ENCODE measurements around the gene FIGN.

Gene FIGN

DNA sequence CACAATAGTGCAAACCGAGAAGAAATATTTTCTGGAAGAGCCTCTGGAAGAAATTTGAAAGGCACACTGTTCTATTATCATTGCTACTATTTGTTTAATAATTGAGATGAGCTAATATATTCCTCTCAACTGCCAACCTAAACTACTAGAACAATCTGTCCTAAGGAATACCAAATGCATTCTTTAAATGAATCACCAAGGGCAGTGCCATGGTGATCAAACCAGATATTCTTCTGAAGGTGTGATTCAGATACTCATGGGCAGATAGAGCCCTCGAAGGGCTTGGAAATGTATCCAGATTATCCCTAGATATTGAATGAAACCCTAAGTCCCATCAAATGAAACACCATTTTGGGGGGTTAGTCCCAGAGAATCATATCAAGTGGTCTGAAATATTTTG is 76.6 kb downstream of the FIGN start:
- DNase-seq = no peak

DNA sequence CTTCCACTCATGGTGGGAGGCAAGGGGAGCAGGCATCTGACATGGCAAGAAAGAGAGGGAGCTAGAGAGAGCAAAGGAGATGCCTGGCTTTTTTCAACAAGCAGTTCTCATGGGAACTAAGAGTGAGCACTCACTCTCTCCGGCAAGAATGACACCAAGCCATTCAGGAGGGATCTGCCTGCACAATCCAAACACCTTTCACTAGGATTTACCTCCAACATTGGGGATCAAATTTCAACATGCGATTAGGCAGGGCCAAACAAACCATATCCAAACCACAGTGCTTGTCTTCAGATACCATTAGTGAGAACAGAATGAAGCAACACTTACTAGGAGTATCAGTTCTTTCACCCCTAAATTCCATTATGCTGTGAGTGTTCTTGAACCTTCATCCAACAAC is 77.3 kb downstream of the FIGN start:
- no peak for DNase-seq

DNA sequence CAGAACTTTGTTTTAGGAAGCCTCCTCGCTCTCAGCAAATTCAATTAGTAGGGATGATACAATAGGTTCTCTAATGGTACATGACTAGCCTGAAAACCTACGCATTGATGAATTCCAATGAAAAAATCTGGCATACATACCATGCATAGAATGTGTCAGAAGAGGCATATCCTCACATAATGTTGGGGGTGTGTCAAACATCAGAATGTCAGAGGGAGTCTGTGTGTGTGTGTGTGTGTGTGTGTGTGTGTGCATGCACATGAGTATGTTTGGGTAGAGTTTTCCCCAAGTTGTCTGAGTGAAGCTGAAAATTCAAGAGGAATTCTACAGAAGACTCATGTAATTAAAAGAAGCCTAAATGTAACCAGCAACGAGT is 78.5 kb downstream of the FIGN start:
- DNase-seq = no peak

DNA sequence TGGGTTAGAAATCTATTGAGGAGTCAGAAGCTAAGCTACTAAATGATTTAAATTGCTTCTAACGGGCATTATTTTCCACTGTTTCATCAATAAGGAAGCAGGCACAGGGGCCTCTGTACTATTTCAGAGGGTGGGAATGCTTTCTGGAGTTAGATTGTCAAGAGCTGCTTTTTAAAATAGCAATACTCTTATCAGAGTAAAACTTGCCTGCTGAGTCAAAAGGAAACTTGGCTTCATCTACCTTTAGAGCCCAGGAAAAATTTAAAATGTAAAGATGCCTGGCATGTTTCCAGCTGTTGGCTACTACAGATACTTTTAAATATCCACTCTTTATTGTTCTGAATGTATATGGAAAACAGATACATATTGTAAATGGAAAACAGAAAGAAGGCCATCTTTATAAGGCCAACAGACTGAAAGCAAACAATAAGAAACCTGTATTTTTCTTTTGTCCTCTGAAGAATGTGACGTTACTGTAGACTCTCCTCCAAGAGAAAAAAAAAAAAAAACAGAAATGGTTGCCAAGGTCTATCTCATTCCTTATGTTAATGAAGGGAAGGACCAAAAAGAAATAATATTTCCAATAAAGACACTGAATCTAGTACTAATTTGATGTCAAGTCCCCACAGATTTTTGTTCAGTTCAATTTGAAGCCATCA is 79.1 kb downstream of the FIGN start:
- DNase-seq = no peak

DNA sequence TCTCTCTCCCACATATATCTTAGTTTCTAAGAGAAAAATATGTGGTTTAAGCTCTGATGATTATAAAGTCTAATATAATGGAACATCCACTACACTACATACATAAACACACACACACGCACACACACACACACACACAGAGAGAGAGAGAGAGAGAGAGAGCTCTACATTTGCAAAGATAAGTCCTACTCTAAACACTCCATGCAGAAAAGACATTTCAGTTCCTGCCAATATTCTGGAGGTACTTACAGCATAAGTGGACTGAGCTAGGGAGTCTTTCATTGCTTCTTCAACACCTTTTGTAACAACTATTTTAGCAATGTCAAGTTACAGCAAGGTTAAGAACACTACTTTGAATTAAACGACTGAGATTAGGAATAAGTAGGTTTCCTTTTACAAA is 80.1 kb downstream of the FIGN start:
- no peak for DNase-seq

DNA sequence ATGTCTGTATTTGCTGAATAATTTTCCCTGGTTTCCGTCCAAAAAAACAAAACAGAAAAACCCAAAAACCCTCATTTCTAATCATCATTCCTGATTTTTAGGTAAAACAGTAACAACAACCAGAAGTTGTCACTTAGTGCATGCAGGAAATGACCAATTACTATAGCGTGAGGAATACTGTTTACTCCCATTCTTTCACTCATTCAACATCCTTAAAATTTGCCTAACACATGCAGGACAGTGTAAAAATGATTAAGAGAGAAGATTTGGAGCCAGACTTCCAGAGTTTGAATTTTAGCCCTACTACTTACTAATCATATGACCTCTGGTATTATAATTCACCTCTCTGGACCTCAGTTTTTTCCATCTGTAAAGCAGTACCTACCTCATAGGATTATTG is 83.1 kb downstream of the FIGN start:
- no peak for DNase-seq

DNA sequence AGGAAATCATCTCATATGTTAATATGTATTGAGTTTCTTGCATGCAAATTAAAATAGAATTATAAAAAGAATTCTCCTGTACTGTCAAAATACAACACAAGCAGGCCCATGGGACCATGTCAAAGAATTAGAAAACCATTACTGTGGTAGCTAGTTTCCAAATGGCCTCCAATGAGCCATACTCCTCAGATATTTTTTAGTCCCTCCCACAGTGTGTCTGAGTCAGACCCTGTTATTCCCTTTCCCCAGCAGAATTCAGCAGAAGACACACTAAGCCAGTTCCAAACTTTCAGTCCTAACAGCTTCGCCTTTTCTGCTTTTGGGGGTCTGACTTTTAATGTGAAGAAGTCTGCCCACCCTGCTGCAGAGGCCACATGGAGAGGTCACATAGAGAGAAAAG is 86.7 kb downstream of the FIGN start:
- DNase-seq = no peak

DNA sequence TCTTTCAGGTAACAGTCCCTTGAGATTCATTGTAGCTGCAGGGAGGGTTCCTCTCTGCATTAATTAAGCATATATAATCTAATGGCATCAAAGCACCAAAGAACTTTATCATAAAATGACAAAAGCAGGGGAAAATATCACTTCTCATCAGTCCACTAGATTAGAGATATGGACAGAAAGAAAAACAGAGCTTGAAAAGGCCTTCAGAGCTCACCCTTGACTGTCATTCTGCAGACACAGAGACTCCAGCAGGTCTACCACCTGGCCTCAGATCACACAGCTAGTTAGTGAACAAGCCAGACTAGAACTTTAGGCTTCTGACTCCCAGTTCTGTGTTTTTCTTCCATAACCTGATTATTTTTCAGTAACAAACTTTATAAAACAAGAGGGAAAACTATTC is 88.5 kb downstream of the FIGN start:
- DNase-seq = no peak

DNA sequence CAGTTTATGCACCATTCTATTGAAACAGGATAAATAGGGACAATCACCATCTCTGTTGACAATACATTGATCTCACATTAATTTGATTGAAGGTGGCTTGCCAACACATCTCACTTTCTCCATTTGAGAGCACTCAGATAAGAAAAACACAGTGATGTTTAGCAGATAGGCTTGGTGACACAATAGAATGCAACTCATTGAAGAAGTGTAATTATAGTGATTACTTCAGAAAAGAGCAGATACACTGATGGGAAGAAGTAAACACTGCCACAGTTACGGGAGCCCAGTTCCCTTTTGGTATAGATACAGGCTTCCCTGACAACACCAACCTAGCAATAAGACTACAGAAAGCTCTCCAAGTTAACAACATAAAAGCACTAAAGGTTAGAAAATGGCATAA is 89.1 kb downstream of the FIGN start:
- no peak for DNase-seq

DNA sequence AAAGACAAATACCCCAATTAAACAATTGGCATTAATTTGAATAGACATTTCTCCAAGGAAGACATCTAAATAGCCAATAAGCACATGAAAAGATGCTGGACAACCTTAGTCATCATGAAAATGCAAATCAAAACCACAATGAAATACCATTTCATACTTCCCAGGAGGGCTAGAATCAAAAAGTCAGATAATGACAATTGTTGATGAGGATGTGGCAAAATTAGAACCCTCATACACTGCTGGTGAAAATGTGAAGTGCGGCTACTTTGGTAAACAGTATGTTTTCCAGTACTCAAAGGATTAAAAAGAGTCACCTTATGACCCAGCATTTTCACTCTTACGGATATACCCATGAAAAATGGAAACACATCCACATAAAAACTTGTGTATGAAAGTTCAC is 91.6 kb downstream of the FIGN start:
- no peak for DNase-seq

DNA sequence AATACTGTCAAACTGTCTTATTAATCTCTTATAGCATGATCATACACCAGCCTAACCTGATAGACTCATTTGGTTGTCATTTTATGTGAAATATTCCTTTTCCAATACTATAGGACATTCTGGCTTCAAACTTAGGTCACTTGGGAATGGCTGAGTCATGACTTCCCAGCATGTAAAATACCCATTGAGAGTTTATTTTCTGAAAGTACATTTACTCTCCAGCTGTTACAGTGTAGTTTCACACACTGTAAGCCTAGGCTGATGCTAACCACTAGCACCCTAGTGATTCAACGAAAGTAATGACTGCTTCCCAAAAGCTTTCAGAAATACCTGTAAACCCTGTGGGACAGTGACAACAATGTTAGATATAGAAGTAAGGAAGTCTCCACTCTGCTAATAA is 93.8 kb downstream of the FIGN start:
- DNase-seq = no peak

DNA sequence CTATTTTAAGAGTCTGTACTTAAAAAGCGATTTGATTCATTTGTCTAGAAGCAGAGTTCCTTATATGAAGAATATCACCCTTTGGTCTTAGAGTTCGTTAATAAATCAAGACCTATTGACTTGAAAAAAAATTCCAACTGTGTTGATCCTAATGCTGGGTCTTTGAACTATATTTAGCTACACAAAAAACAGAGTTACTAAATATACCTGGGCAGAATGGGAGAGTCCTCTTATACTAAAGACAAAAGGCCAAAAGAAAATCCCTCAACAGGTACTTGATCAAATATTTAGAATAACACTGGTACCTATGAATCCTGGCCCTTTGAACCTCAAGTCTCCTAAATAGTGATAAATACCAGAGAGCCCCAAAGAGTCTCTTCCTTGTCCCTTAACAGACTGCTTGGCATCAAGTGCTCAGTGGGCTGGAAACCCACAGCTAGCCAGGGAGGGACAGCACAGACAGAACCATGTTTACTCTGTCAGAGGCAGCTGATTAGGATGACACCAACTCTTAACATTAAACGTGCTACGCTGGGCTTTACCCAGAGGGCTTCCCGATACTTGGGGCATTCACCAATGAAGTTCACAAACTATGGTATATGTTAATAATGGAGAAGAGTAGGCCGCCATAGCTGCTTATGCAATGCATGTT is 95.1 kb downstream of the FIGN start:
- no peak for DNase-seq

DNA sequence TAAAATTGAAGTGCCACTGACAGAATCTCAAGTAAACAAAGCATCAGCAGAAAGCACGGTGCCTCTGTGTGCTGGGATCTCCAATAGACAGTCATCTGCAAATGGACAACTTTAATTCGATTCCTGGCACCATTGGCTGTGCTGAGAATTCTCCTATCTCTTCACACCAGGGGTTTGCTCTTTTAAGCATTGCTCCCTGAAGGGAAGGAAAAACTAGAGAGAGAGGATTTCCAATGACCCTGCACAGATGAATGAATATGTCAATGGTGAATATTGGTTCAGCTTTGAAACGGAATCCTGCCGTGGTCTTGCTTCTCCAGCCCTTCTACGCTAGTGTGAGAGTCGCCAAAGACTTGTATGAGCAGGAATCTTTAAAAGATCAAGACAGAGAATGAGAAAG is 97.9 kb downstream of the FIGN start:
- no peak for DNase-seq

DNA sequence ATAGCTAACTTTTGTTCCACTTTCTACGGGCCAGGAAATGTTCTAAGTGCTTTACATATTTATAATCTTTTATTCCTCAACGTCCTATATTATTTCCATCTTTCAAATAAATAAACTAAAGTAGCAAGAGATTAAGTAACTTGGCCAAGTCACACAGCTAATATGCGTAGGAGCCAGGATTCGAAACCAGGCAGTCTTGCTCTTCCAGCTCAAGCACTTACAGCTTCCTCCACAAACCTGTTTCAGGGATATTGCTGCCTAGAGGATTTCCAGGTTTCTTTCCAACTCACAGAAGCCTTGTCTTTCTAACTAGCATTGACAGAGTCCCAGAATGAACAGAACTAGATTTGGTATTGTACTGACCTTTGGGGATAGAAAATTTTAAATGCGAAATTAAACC is 102.5 kb downstream of the FIGN start:
- no peak for DNase-seq

DNA sequence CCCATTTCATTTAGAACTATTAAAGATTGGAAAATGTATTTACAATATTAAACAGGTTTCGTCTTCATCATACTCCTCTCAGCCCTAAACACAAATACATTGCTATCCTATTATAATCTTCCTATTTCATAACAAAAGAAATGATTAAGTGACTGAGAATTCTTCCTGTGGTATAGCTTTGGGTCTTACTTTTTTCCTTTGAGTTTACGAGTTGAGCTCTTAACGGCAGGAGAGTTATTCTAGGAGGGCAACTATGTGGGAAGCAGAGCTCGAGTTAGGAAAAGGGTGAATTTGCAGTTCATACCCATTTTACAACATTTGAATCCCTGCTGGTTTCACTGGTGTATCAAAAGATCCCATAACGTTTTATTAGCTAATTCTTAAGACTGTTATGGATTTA is 105.0 kb downstream of the FIGN start:
- DNase-seq = no peak

DNA sequence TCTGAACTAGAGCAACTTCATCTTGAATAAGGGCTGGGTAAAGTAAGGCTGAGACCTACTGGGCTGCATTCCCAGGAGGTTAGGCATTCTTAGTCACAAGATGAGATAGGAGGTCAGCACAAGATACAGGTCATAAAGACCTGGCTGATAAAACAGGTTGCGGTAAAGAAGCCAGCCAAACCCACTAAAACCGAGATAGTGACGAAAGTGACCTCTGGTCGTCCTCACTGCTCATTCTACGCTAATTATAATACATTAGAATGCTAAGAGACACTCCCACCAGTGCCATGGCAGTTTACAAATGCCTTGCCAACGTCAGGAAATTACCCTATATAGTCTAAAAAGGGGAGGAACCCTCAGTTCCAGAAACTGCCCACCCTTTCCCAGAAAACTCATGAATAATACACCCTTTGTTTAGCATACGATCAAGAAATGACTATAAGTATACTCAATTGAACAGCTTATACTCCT is 109.1 kb downstream of the FIGN start:
- DNase-seq = no peak

DNA sequence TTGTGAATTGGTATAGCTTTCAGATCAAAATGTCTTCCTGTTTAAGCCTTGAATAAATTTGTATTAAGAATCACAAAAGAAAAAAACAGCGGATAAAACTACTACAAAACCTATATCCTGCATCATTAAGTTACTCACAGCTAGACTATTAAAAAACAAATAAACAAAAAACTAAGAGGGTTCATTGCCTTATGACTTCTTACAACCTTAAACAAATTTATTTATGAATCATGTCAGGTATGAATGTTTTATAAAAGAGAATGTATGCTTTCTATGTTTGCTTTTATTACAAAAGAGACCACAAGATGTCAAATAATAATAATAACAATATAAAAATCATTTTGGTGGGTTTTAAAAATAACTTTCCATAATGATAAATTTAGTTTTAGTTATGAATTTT is 109.6 kb downstream of the FIGN start:
- DNase-seq = no peak

DNA sequence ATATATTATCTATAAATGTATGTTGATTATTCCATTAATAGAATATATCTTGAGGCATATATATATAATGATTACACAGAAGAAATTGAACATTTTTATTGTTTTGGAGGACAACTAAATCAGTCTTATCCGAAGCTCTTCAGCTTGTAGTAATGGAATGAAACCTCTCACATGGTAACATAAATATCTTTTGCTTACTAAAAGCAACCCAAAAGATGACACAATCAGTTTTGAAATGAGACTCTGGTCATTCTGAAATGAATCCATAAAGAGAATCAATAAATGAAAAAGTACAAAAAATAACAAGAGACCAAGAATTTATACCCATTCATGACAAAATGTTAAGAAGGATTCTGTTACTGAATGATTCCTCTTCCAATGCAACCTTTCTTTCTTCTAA is 110.2 kb downstream of the FIGN start:
- no peak for DNase-seq

DNA sequence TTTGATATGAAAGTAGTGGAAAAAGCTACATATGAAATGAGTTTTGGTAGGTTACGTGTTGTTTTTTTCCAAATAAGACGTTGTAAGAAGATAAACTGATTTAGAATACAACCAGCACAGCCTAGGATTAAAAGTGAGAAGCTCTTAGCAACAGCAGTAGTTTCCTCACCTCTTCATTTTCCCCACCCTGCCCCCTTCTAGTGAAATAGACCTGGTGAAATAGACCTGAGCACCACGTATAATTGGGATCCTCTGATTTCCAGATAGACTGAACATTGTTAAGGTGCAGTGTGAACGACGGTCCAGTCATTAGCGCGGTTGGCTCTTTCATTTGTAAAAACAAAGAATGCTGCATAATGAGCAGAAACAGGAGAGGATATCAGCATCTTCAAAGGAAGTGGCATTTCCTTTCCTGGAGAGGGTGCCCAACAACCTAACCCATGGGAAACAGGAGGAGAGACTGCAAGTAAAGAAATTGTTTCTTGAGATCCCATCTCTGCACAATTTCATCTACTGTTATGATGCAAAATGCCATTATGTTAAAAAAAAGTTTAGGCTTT is 114.3 kb downstream of the FIGN start:
- DNase-seq = no peak

DNA sequence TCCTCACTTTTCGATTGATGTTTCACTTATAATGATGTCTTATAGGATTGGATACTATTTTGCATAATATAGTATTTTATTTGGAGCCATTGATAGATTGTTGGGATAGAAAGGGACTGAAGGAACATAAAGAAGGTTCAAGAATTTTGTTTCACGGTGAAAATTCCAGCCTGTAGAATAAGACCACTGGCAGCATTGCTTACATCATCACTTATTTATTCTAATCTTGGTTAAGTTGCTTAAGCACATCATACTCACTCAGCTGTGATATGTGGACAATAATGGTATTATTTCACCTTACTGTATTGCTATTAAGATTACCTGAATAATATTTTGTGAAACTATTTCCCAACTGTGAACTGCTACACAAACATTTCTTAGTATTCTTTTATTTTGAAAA is 118.3 kb downstream of the FIGN start:
- no peak for DNase-seq

DNA sequence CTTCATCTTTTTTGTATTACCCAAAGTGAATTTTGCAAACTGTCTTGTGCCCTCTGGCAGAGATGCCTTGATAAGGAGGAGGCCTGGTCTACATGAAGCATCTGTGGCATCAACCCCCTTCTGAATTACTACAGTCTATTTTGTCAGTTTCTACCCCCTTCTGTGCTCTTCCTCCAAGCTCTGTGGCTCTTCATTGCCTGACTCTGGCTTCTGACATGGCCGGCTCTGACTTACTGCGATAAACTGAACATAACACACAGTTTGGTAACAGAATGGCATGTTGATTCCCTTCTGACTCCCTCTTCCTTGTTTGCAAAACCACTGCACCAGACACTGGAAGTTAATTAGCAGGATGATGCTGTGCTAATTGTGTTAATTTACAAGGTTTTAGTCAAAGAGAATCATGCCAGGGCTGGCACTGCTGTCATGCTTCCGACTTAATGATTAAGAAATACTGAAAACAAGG is 122.5 kb downstream of the FIGN start:
- no peak for DNase-seq

DNA sequence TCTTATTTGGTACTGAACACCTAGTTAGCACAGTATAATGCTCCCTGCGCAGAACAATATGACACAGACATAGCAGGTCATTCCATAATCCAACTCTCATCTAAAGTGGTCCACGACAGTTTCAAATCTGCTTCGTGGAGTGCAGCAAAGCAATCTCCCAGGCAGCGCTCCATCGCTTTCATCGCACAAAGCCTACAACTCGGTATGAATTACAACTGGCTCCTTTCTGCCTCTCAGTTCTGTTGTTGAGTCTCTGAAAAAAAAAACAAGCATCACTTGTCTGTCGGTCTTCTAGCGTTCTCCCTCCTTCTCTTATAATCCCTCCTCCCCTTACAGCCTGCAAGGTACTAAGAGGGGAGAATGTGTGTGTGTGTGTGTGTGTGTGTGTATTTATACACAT is 123.5 kb downstream of the FIGN start:
- DNase-seq = no peak

DNA sequence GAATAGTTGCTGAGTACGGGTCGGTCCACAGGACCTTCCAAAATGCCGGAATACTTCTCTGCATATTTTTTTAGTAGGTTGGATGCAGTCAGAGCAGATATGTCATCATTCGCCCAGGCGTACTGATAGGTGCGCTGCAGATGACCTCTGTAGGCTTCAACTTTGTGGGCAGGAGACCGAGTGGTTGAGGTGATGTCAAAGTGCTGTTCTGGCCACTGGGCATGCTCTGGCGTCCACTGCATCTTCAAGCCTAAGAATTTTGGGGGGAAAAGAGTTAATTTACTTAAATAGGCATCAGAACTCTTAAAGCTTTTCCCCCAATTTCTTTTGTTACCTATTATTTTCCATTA is 124.3 kb downstream of the FIGN start:
- no peak for DNase-seq

DNA sequence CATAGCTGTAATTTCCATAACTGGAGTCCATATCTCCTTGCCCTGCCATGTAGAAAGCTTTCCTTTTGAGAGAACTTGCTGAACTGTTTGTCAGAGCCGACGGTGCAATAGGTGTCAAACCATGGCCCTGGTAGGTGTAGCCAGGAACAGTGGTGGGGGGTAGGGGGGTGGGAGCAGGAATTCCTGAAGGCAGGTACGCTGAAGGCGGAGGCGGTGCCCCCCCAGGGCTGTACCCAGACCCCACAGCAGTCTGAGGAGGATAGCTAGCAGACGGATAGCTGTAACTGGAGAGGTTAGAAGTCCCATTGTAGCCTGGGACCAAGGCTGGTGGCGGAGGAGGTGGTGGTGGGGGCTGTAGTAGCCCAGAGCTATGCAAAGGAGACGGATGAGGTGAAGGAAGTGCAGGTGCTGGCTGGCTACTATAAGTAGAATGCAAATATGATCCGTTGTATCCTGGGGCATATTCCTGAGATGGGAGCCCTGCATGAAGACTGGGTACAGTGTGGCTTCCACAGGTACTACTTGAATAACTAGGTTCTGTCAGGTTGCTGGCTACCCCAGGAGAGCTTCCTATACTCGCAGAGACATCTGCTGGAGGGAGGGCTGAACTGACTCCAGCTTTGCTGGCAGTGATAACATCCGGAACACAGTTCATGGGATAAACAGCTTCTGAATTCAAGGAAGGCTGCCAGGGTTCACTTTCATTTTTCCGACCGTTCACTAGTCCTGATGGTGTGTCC is 124.8 kb downstream of the FIGN start:
- no peak for DNase-seq

All from bone marrow (tissue), 2 donors.